IPS-18c (cell line): ENCODE results near the gene DTNB.
"Not testable (repeated sequence)": the region's sequence is repeated elsewhere in the genome, so short reads cannot be mapped to it uniquely, and the experiment has no call there.

ENCODE experiments used
- H3K4me3 ChIP-seq: 2 replicates; pipeline ENCODE4 v1.7.0; 2013; ENCODE audit warnings: low read depth, mild to moderate bottlenecking, low read length, moderate library complexity; ENCODE audit not compliant: insufficient read depth
- H3K9me3 ChIP-seq: one replicate; pipeline ENCODE4 v1.6.1; 2013; ENCODE audit warnings: mild to moderate bottlenecking, low read length, moderate library complexity; ENCODE audit not compliant: control insufficient read depth, insufficient read depth

The DTNB gene

DNA sequence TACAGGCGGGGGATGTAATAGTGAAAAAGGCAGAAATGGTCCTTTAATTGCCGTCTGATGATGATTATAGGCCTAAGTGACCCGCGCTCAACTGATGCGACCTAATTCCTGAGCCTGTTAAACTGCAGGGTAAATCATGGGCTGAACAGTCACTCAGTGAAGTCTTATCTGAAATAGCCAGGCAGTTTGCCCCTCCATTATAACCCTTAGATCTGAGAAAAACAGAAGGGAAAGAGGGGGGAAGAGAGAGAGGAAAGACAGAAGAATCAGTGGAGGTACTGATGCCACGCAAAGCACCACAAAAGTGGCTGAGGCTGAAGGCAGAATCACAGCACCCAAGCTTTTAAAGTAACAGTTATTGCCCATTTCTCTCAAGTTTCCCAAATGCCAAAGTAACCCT, 258.6 kb downstream of the DTNB start:
- Histone ChIP-seq H3K9me3 (no peaks in the 10 kb centered on the region), H3K4me3 (no peak overlapping the region)

GRCh38 chr2:25413409-25413808, 260.0 kb downstream of the DTNB start:
- H3K4me3 ChIP-seq, H3K9me3 ChIP-seq: not testable (repeated sequence)

GRCh38 chr2:25411753-25412152, 261.6 kb downstream of the DTNB start:
- no peak overlapping the region for H3K4me3 ChIP-seq

GRCh38 chr2:25411281-25411680, 262.1 kb downstream of the DTNB start:
- Histone ChIP-seq H3K9me3 (no peaks in the 10 kb centered on the region), H3K4me3 (no peak overlapping the region)

More at GRCh38 chr2:25411753-25412152, 261.6 kb downstream of the DTNB start:
- H3K9me3 ChIP-seq, result no peaks in the 10 kb centered on the region

DNA sequence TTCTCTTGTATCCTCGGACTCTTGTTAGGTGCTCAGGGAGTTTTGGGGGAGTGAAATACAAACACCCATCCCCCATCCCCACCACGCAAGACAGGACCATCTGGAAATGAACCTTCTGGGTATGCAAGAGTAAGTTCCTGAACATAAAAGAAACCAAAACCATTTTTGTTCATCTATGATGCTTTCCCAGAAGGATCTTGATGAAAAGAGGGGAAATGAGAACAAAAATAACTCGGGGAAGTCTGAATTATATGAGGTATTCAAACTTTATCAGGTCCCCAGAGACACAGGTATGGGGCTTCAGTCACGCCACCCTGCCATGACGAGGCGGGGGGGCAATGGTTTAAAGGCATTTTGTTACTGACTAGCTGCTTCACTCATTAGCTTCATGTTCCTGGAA, 263.0 kb downstream of the DTNB start:
- Histone ChIP-seq H3K4me3 (no peak overlapping the region), H3K9me3 (no peaks in the 10 kb centered on the region)

DNA sequence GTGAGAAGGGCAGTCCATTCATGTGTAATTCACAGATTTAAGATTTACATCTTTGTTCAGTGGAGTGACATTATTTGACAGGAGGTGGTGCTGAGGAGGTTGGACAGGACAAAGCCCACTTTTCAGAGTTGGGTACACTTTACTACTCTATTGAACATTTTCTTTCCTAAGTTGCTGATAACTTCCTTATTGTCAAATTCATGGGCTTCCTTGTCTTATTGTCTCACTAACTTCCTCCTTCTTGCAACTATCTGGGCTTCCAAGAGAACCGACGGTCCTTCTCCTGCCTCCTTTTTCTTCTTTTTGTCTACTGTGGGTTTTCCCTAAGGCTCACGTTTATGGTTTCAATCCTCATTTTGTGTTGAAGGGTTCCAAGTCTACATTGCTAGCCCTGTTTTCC, 263.9 kb downstream of the DTNB start:
- Histone ChIP-seq H3K4me3 (no peak overlapping the region), H3K9me3 (no peaks in the 10 kb centered on the region)

GRCh38 chr2:25409044-25409443, 264.3 kb downstream of the DTNB start:
- Histone ChIP-seq H3K4me3 (no peak overlapping the region), H3K9me3 (no peaks in the 10 kb centered on the region)

DNA sequence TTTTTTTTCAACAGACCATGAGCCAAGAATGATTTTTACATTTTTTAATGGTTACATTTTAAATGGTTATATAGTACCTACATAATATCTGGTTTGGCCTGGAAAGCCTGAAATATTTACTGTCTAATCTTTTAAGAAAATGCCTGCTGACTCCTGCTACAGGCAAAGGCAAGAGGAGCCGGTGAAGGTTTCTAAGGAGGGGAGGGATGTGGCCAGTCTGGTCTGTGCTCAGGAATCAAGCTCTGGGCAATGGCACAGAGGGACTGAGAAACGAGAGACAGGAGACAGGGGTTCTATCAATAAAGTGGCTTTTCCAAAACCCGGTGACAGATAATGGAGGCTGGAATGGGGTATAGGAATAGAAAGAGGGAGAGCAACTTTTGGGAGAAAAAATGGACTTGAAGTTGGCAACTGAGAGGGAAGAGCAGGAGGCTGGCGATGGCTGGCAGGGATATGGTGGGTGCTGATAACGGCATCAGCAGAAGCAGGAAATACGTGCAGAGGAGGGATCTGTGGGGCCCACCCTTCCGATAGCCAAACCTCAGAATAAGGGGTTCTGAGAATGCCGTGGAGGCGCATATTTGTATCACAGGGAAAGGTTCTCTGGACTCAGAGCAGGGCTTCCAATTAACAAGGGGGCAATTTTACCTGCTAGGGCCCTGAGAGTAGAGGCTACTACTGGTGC, 267.6 kb downstream of the DTNB start:
- H3K9me3 ChIP-seq, result no peaks in the 10 kb centered on the region

GRCh38 chr2:25403120-25403760, 270.1 kb downstream of the DTNB start:
- not testable (repeated sequence) for H3K9me3 ChIP-seq, H3K4me3 ChIP-seq

More for the DNA sequence above, 267.6 kb downstream of the DTNB start:
- no peak overlapping the region for H3K4me3 ChIP-seq

GRCh38 chr2:25402477-25402876, 270.9 kb downstream of the DTNB start:
- Histone ChIP-seq H3K4me3 (no peak overlapping the region), H3K9me3 (no peaks in the 10 kb centered on the region)

DNA sequence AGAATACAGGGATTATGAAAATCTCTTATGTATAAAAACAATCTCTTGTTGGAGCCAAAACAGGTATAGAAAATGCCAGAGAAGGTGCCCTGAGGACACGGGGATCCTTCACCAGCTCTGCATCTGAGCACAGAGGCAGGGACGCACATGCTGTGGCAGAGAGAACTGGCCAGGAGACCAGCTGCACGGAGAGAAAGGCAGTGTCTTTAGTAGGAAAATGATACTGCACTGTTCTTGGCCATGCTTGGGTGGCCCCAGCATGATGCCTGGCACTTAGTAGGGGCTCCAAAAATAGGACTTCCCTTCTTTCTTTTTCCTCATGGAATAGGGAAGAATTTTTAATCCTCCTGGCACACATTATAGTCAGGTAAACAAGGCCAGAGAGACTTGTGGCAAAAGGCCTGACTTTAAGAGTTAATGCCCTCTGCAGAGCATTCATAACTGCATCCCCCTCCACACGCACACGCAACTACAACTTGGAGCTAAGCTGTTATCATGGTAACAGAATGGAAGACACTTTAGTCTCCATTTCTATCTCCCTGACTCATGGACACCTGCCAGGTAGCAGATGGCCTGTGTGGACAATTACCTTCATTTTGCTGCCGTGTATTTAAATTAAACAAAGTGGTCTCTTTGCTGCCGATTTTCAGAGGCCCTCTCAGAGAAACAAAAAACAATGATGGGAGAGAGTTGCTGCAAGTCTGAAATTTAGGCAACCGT, 271.9 kb downstream of the DTNB start:
- no peak overlapping the region for H3K4me3 ChIP-seq
- no peaks in the 10 kb centered on the region for H3K9me3 ChIP-seq

GRCh38 chr2:25400576-25401216, 272.7 kb downstream of the DTNB start:
- Histone ChIP-seq H3K9me3 (no peaks in the 10 kb centered on the region), H3K4me3 (no peak overlapping the region)

DNA sequence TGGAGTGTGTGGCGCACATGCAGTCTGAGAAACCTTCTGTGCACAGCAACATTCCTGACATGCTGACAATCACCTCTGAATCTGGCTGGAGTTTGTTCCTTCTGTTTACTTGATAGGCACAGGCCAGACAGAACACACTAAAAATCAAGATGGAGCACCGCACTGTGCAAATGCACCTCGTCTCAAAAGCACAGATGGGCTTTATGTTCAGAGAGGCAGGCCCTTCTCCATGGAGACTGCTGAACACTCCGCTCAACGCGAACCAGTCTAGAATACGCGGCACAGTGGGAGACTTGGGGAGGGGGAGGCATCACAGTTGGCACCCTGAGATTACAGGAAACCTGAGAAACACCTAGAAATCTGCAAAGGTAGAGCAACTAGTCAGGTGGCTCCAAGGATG, 273.2 kb downstream of the DTNB start:
- H3K4me3 ChIP-seq, result no peak overlapping the region

DNA sequence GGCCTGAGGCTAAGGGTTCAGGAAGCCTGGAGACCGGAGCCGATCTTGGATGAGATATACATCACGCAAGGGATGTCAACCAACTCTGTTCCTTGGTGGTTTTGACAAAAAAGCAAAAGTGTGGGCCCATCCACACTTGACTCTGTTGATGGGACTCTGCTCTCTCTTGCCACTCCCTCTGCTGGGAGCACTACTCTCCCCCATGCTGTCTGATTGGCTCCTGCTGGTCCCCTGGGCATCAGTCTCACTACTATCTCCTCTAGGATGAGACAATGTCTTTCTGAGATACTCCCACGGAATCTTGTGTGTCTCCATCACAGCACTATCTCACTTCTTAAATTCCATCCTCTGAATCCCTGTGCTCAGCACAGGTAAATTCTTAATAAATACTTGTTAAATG, 274.8 kb downstream of the DTNB start:
- Histone ChIP-seq H3K9me3 (no peaks in the 10 kb centered on the region), H3K4me3 (no peak overlapping the region)

More for the DNA sequence above, 273.2 kb downstream of the DTNB start:
- H3K9me3 ChIP-seq, result no peaks in the 10 kb centered on the region

DNA sequence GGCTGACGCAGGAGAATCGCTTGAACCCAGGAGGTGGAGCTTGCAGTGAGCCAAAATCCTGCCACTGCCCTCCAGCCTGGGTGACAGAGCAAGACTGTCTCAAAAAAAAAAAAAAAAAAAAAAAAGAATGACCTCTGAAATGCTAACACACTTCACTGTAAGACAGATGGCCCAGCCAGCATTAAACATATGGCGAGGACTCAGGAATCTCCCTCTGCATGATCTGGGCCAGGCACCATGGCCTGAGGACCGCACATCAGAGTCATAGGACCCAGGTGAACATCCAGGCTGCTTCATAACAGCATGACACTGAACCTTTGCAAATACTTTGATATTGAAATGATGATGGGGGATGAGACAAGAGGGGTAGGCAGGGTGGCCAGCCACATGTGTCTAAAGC, 275.6 kb downstream of the DTNB start:
- Histone ChIP-seq H3K4me3 (no peak overlapping the region), H3K9me3 (no peaks in the 10 kb centered on the region)

GRCh38 chr2:25389161-25389560, 284.2 kb downstream of the DTNB start:
- Histone ChIP-seq H3K4me3 (no peak overlapping the region), H3K9me3 (no peaks in the 10 kb centered on the region)

- H3K4me3 ChIP-seq, result no peak overlapping the region
- no peaks in the 10 kb centered on the region for H3K9me3 ChIP-seq
Measured at GRCh38 chr2:25388491-25388890, 284.9 kb downstream of the DTNB start.
